ENCODE results near the gene HRK.
"Not testable (repeated sequence)": the region's sequence is repeated elsewhere in the genome, so short reads cannot be mapped to it uniquely, and the experiment has no call there.

HRK gene

DNA sequence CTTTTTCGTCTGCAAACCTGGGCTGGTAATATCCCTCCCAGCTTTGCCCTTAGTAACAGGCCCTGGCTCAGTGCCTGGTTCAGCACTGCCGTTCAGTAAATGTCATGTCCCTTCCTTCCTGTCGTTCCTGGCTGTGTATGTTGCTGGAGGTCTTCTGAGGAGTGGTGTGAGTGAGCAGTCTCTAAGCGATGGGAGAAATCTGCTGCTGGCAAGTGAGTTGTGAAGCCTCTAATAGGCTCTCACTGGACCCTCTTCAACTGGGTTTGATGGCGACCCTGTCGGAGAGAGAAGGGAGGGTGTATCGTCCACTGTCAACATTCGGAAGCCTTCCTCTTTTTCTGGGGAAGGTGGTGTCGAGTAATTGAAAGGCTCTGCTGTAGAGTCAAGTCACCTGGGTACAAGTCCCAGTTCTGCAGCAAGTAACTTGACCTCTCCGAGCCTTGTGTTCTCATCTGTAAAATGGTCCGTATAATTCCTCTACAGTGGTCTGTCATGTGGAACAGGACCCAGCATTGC, 62.8 kb downstream of the HRK start:
- peak in 1 of 2 donors; percentile 5 for DNase-seq

DNA sequence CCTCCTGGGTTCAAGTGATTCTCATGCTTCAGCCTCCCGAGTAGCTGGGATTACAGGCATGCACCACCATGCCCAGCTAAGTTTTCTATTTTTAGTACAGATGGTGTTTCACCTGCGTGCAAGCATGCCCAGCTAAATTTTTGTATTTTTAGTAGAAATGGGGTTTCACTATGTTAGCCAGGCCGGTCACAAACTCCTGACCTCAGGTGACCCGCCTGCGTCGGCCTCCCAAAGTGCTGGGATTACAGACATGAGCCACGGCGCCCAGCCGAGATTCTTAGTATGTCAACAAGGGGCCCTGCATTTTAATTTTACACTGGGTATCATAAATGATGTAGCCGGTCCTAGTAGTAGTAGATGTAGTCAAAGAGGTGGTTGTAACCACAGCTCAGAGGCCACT, 66.5 kb downstream of the HRK start:
- not testable (repeated sequence) for DNase-seq

DNA sequence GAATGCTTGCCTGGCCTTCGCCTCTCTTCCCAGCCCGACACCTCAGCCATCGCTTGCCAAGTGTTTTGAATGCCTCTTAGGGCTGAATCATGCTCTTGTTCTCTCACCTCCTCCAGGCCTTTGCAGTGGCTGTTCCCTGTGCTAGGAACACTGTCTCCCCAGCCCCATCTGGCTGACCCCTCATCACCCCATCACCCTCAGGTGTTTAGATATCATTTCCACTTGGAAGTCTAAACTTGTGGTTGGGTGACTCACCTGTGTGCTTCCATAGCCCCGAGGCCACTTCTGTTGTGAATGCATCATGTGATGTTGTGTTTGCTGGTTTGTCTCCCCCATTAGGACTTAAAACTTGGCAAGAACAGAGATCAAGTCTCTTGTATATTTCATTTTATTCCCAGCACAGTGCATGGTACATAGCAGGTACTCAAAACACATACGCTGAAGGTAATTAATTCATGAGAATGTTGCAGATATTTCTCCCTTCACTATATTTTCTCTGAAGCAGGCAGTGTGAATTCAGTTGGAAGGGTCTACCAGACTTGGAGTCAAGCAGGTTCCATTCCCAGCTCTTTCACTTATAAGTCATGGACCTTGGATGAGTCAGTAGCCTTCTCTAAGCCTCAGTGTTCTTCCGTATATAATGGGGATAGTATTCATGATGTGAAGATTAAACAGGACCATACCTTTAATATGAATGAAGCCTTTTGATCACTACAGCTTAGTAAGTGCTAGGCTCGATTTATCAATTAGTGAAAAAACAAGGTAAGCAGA, 67.8 kb downstream of the HRK start:
- no peak for DNase-seq

DNA sequence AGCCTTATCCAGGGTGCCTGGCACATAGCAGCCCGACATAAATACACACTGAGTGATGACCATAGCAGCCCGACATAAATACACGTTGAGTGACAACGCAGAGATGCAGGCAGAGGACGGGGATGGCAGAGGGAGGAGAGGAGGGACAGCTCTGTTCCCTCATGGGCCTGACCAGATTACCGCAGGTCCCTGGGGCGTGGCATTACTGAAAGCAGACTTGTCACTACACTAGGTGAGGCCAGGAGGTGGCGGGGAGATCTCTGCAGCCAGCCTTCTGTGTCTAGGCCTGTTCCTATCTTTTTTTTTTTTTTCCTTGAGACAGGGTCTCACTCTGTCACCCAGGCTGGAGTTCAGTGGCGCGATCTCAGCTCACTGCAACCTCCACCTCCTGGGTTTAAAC, 69.0 kb downstream of the HRK start:
- no peak for DNase-seq

DNA sequence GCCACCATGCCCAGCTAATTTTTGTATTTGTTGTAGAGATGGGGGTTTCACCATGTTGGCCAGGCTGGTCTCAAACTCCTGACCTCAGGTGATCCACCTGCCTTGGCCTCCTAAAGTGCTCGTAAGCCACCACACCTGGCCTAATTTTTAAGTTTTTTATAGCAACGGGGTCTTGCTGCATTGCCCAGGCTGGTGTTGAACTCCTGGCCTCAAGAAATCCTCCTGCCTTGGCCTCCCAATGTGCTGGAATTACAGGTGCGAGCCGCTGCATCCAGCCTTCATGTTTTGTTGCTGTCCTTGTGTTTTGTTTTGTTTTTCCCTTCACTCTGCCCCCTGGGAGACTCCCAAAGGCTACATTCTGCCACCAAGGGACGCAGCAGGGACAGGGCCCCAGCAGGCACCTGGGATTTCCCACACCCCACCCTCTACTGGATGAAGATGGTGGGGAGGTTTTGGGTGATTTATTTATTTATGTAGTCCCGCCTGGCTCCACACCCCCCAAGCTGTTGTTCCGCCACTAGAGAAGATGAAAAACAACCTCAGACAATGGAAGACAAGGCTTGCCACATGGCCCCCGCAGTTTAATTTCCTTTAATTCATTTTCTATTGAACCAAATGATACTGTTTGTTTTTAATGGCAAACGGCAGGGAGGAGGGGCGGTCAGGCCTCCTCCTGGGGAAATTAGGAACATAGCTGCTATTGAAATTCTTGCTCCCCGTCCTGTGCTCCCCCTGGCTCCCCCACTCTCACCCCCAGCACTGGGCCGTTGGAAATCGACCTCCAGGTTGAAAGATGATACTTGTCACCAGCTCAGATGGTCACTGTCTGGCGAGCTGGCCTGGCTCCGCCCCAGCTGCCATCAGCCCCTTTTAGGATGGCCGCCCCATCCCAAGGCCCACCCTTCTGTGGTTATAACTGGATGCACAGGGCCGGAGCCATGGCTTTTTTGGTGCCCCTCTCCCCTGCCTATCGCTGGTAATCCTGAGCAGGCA, 72.8 kb downstream of the HRK start:
- no peak for DNase-seq

DNA sequence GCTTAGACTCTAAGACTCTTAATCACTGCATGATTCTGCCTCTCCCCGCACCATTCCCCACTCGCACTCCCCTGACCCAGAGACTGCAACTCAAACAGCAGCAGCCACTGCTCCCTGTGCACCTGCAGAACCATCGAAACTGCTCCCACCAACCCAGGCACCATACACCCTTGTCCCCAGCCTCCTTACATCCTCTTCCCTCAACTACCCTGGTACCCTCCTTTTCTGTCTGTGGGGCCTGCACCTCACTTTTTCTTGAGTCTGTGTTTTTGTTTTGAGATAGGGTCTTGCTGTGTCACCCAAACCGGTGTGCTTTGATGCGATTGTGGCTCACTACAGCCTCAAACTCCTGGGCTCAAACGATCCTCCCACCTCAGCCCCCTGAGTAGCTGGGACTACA, 73.7 kb downstream of the HRK start:
- DNase-seq: no peak

DNA sequence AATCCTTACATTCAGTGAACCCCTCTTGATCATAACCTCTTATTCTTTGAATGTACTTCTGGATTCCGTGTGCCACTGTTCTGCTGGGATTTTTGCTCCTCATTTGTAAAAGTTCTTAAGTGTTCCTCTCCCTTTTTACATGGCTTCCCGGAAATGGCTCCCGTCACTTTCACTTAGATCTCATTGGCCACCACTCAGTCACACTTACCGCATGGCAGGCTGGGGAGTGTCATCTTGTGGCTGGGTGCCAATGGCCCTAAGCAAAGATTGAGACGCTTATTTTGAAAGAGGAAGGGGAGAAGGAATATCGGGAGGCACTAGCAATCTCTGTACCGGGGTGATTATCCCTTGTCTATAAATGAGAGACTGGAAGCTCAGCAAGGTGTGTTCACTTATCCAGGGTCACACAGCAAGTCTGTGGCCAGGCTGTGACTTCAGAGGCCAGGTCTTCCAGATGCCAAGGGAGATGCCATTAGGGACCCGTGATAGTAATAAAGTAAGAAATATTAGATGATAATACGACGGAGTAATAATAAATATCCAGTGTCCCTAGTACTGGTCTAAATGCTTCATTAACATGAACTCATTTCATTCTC, 74.3 kb downstream of the HRK start:
- DNase-seq: no peak
